Subcutaneous abdominal adipose tissue (tissue), 5 donors: ENCODE measurements around the gene CTRB1.

Source experiments
- H3K27ac ChIP-seq: one replicate; pipeline ENCODE4 v1.7.0; 2013; ENCODE audit warnings: low read depth, mild to moderate bottlenecking, inconsistent platforms, low read length, moderate library complexity
- H3K27me3 ChIP-seq, 5 donors: one replicate each; pipeline ENCODE4 v1.7.0; 2013; ENCODE audit warnings: low read length in 5 of 5, inconsistent platforms in 1 of 5; ENCODE audit not compliant: control insufficient read depth in 5 of 5, insufficient read depth in 4 of 5
- H3K36me3 ChIP-seq, 5 donors: one replicate each; pipeline ENCODE4 v1.7.0; 2013; ENCODE audit warnings: low read length in 5 of 5; ENCODE audit not compliant: control insufficient read depth in 5 of 5, insufficient read depth in 5 of 5
- H3K4me1 ChIP-seq, 5 donors: one replicate each; pipeline ENCODE4 v1.7.0; 2013; ENCODE audit warnings: low read length in 5 of 5, mild to moderate bottlenecking in 3 of 5, moderate library complexity in 1 of 5; ENCODE audit not compliant: control insufficient read depth in 5 of 5, insufficient read depth in 5 of 5
- H3K4me3 ChIP-seq, 5 donors: one replicate each; pipeline ENCODE4 v1.7.0; 2013; ENCODE audit warnings: low read length in 5 of 5, low read depth in 1 of 5
- H3K9ac ChIP-seq, 5 donors: one replicate each; pipeline ENCODE4 v1.7.0; 2013; ENCODE audit warnings: low read length in 5 of 5, mild to moderate bottlenecking in 4 of 5, moderate library complexity in 3 of 5
- H3K9me3 ChIP-seq, 5 donors: one replicate each; pipeline ENCODE4 v1.7.0; 2013; ENCODE audit warnings: low read length in 5 of 5; ENCODE audit not compliant: control insufficient read depth in 5 of 5
- donor health status: healthy.
- donor health status: healthy.
- donor health status: healthy.
- donor health status: healthy.
- donor health status: healthy.

The CTRB1 gene

GRCh38 chr16:75218256-75219076 is at the start of gene CTRB1:
CTRB1 (plus strand) TSS chr16:75218988; CDS start chr16:75219008, 20 bp downstream.
- no peaks in the 10 kb centered on the region for H3K36me3 ChIP-seq
- H3K9ac ChIP-seq, result no peak within 1 kb of the TSS
- peak within 1 kb of the TSS in 2 of 5 donors; percentile 5 to 6 for H3K4me3 ChIP-seq
- peaks cover 0 to 5% (median 0%) of the 10 kb centered on the region in 5 donors for H3K4me1 ChIP-seq
- no peaks in the 10 kb centered on the region for H3K9me3 ChIP-seq
- no peak within 1 kb of the TSS for H3K27ac ChIP-seq
- peaks cover 0 to 3% (median 0%) of the 10 kb centered on the region in 5 donors for H3K27me3 ChIP-seq

GRCh38 chr16:75169899-75170405 is 48.8 kb upstream of the CTRB1 start:
- Histone ChIP-seq H3K4me1 (peaks cover 0 to 3% (median 0%) of the 10 kb centered on the region in 5 donors), H3K9me3 (peaks cover 16 to 55% (median 41%) of the 10 kb centered on the region in 5 donors), H3K27ac (no peak overlapping the region), H3K4me3 (peak overlapping the region in 3 of 5 donors; percentile 9 to 30 (median 13)), H3K9ac (no peak overlapping the region), H3K27me3 (peaks cover 0 to 1% (median 0%) of the 10 kb centered on the region in 5 donors), H3K36me3 (peaks cover 33 to 44% (median 38%) of the 10 kb centered on the region in 5 donors)

GRCh38 chr16:75172578-75172977 is 46.2 kb upstream of the CTRB1 start:
- H3K4me3 ChIP-seq, result no peak overlapping the region
- peaks cover 25 to 36% (median 27%) of the 10 kb centered on the region in 5 donors for H3K36me3 ChIP-seq
- H3K9ac ChIP-seq, result no peak overlapping the region
- H3K4me1 ChIP-seq, result peaks cover 0 to 3% (median 0%) of the 10 kb centered on the region in 5 donors
- H3K27me3 ChIP-seq, result peaks cover 0 to 5% (median 0%) of the 10 kb centered on the region in 5 donors
- H3K9me3 ChIP-seq, result peaks cover 21 to 70% (median 51%) of the 10 kb centered on the region in 5 donors
- no peak overlapping the region for H3K27ac ChIP-seq

GRCh38 chr16:75175074-75175473 is 43.7 kb upstream of the CTRB1 start:
- peaks cover 0 to 5% (median 0%) of the 10 kb centered on the region in 5 donors for H3K27me3 ChIP-seq
- H3K4me3 ChIP-seq, result no peak overlapping the region
- H3K9ac ChIP-seq, result no peak overlapping the region
- no peak overlapping the region for H3K27ac ChIP-seq
- peaks cover 12 to 51% (median 41%) of the 10 kb centered on the region in 5 donors for H3K9me3 ChIP-seq
- H3K36me3 ChIP-seq, result peaks cover 1 to 19% (median 8%) of the 10 kb centered on the region in 5 donors
- peaks cover 0 to 2% (median 0%) of the 10 kb centered on the region in 5 donors for H3K4me1 ChIP-seq

- Histone ChIP-seq H3K36me3 (peaks cover 0 to 4% (median 0%) of the 10 kb centered on the region in 5 donors), H3K4me3 (peak overlapping the region in 2 of 5 donors; percentile 5 to 22), H3K27ac (no peak overlapping the region), H3K4me1 (no peaks in the 10 kb centered on the region), H3K9ac (no peak overlapping the region), H3K9me3 (peaks cover 5 to 41% (median 30%) of the 10 kb centered on the region in 5 donors), H3K27me3 (peaks cover 0 to 5% (median 0%) of the 10 kb centered on the region in 5 donors)
Observed at GRCh38 chr16:75176926-75177325, 41.9 kb upstream of the CTRB1 start.

GRCh38 chr16:75179208-75179607 is 39.6 kb upstream of the CTRB1 start:
- Histone ChIP-seq H3K36me3 (no peaks in the 10 kb centered on the region), H3K9ac (no peak overlapping the region), H3K27me3 (peaks cover 0 to 5% (median 0%) of the 10 kb centered on the region in 5 donors), H3K4me1 (no peaks in the 10 kb centered on the region), H3K9me3 (peaks cover 5 to 21% (median 21%) of the 10 kb centered on the region in 5 donors), H3K4me3 (no peak overlapping the region), H3K27ac (no peak overlapping the region)

- no peak overlapping the region for H3K4me3 ChIP-seq
- no peaks in the 10 kb centered on the region for H3K36me3 ChIP-seq
- no peak overlapping the region for H3K27ac ChIP-seq
- no peak overlapping the region for H3K9ac ChIP-seq
- H3K9me3 ChIP-seq, result peaks cover 1 to 12% (median 7%) of the 10 kb centered on the region in 5 donors
- no peaks in the 10 kb centered on the region for H3K4me1 ChIP-seq
- no peaks in the 10 kb centered on the region for H3K27me3 ChIP-seq
Observed at GRCh38 chr16:75181630-75182029, 37.2 kb upstream of the CTRB1 start.

GRCh38 chr16:75188832-75189477 is 29.8 kb upstream of the CTRB1 start:
- Histone ChIP-seq H3K36me3 (no peaks in the 10 kb centered on the region), H3K27ac (no peak overlapping the region), H3K27me3 (peaks cover 0 to 10% (median 0%) of the 10 kb centered on the region in 5 donors), H3K9me3 (no peaks in the 10 kb centered on the region), H3K9ac (no peak overlapping the region), H3K4me1 (no peaks in the 10 kb centered on the region), H3K4me3 (no peak overlapping the region)

- no peak overlapping the region for H3K27ac ChIP-seq
- H3K9me3 ChIP-seq, result no peaks in the 10 kb centered on the region
- no peaks in the 10 kb centered on the region for H3K4me1 ChIP-seq
- no peaks in the 10 kb centered on the region for H3K36me3 ChIP-seq
- H3K9ac ChIP-seq, result no peak overlapping the region
- no peak overlapping the region for H3K4me3 ChIP-seq
- H3K27me3 ChIP-seq, result peaks cover 0 to 10% (median 0%) of the 10 kb centered on the region in 5 donors
Observed at GRCh38 chr16:75189638-75190245, 29.0 kb upstream of the CTRB1 start.
